Neural progenitor cell (in vitro differentiated cells): ENCODE measurements around the gene PRDM15. TPM values are rescaled to one million over a fixed set of nuclear protein-coding genes. Genes with fewer than 3 reads are reported as not detected.
A peak's percentile ranks its signal among the peaks of the same experiment; 100 is the strongest.

Experiments
- DNase-seq: peaks from one replicate; pipeline ENCODE4 v3.0.0-alpha.2; 2016; ENCODE audit warnings: low spot score
- H2AFZ ChIP-seq: fragments of 200-600 bp; sonication (generic); replicated peaks from 2 replicates; pipeline ENCODE4 v1.6.1; 2016; ENCODE audit warnings: antibody characterized with exemption
- H3F3A ChIP-seq: fragments of 200-600 bp; sonication (generic); 2 replicates; pipeline ENCODE4 v1.6.1; 2016; ENCODE audit warnings: antibody characterized with exemption, low read depth
- H3K27ac ChIP-seq: fragments of 200-600 bp; sonication (generic); 2 replicates; pipeline ENCODE4 v1.5.1; 2016; ENCODE audit warnings: mild to moderate bottlenecking
- H3K27me3 ChIP-seq: fragments of 200-600 bp; sonication (generic); 2 replicates; pipeline ENCODE4 v1.6.1; 2016; ENCODE audit warnings: mild to moderate bottlenecking, moderate library complexity
- H3K36me3 ChIP-seq: fragments of 200-600 bp; sonication (generic); 2 replicates; pipeline ENCODE4 v1.5.1; 2016
- H3K4me1 ChIP-seq: fragments of 200-600 bp; sonication (generic); 2 replicates; pipeline ENCODE4 v1.6.1; 2016; ENCODE audit warnings: mixed run types
- H3K4me2 ChIP-seq: fragments of 200-600 bp; sonication (generic); 2 replicates; pipeline ENCODE4 v1.6.1; 2016
- H3K4me3 ChIP-seq: fragments of 200-600 bp; sonication (generic); 2 replicates; pipeline ENCODE4 v1.5.1; 2016
- H3K79me2 ChIP-seq: fragments of 200-600 bp; sonication (generic); 2 replicates; pipeline ENCODE4 v1.6.1; 2016; ENCODE audit warnings: low read depth
- H3K9ac ChIP-seq: fragments of 200-600 bp; sonication (generic); 2 replicates; pipeline ENCODE4 v1.6.1; 2016
- H3K9me3 ChIP-seq: fragments of 200-600 bp; sonication (generic); 2 replicates; pipeline ENCODE4 v1.5.1; 2016; ENCODE audit warnings: low read depth
- H4K20me1 ChIP-seq: fragments of 200-600 bp; sonication (generic); 2 replicates; pipeline ENCODE4 v1.6.1; 2016; ENCODE audit warnings: low read depth
- H3K27ac Mint-ChIP-seq: 3 replicates; pipeline ENCODE4 v1.8.0; 2021; ENCODE audit warnings: mixed read lengths
- H3K27me3 Mint-ChIP-seq: 2 replicates; pipeline ENCODE4 v1.8.0; 2022; ENCODE audit warnings: low read depth, mild to moderate bottlenecking, inconsistent platforms, moderate library complexity, mixed read lengths; ENCODE audit not compliant: insufficient read depth
- H3K36me3 Mint-ChIP-seq: 3 replicates; pipeline ENCODE4 v1.8.0; 2021; ENCODE audit warnings: mixed read lengths
- H3K4me1 Mint-ChIP-seq: 3 replicates; pipeline ENCODE4 v1.8.0; 2021; ENCODE audit warnings: mixed read lengths
- H3K4me3 Mint-ChIP-seq: 3 replicates; pipeline ENCODE4 v1.8.0; 2021; ENCODE audit warnings: mild to moderate bottlenecking, moderate library complexity, mixed read lengths
- H3K9me3 Mint-ChIP-seq: 3 replicates; pipeline ENCODE4 v1.8.0; 2020; ENCODE audit warnings: mixed read lengths
- CTCF ChIP-seq: fragments of 200-600 bp; sonication (generic); IDR thresholded peaks from 2 replicates; pipeline ENCODE4 v1.5.1; 2017; ENCODE audit warnings: antibody characterized with exemption, mild to moderate bottlenecking
- EZH2 ChIP-seq: fragments of 200-600 bp; sonication (generic); IDR thresholded peaks from 2 replicates; pipeline ENCODE4 v1.6.1; 2017; ENCODE audit warnings: antibody characterized with exemption, mild to moderate bottlenecking, moderate library complexity
- EZH2phosphoT487 ChIP-seq: fragments of 200-600 bp; sonication (generic); IDR thresholded peaks from 2 replicates; pipeline ENCODE4 v1.6.1; 2017; ENCODE audit warnings: antibody characterized with exemption
- total RNA-seq: library from RNA; depleted of rRNA; stranded (reverse); fragments of >200 nt; gene quantifications from 2 replicates; pipeline ENCODE4 v1.2.3, GENCODE V29; 2015; ENCODE audit warnings: low replicate concordance

PRDM15 gene
- total RNA-seq, 1 donor from 2014 or later, result 9.0 TPM

- Histone ChIP-seq H3K9me3 (no peaks in the 10 kb centered on the region), H2AFZ (no peak overlapping the region), H3K9ac (no peak overlapping the region), H3K4me3 (peak overlapping the region; percentile 49), H3K27me3 (peaks cover 100% of the 10 kb centered on the region), H3F3A (peaks cover 33% of the 10 kb centered on the region), H3K36me3 (no peaks in the 10 kb centered on the region), H3K27ac (no peak overlapping the region), H4K20me1 (peaks cover 40% of the 10 kb centered on the region), H3K4me2 (peak overlapping the region; percentile 76), H3K4me1 (peaks cover 51% of the 10 kb centered on the region), H3K79me2 (no peaks in the 10 kb centered on the region)
- peak overlapping the region; percentile 70 for H3K4me3 Mint-ChIP-seq
- DNase-seq, result peak; percentile 70
- H3K27ac Mint-ChIP-seq, result no peak overlapping the region
- TF ChIP-seq CTCF, result no peak
- peak; percentile 95 for TF ChIP-seq EZH2phosphoT487
- TF ChIP-seq EZH2, result peak; percentile 97
- H3K27me3 Mint-ChIP-seq, result peaks cover 78% of the 10 kb centered on the region
- peaks cover 2% of the 10 kb centered on the region for H3K9me3 Mint-ChIP-seq
- H3K36me3 Mint-ChIP-seq, result peaks cover 2% of the 10 kb centered on the region
- H3K4me1 Mint-ChIP-seq, result peaks cover 50% of the 10 kb centered on the region
Measured at GRCh38 chr21:41765973-41766882, 112.9 kb downstream of the PRDM15 start.

GRCh38 chr21:41765420-41765821 lies 113.7 kb downstream of the PRDM15 start:
- Histone ChIP-seq H3K9me3 (no peaks in the 10 kb centered on the region), H3K9ac (no peak overlapping the region), H2AFZ (no peak overlapping the region), H3K27me3 (peaks cover 100% of the 10 kb centered on the region), H3K4me3 (no peak overlapping the region), H3K79me2 (no peaks in the 10 kb centered on the region), H3F3A (peaks cover 41% of the 10 kb centered on the region), H3K36me3 (no peaks in the 10 kb centered on the region), H3K27ac (no peak overlapping the region), H4K20me1 (peaks cover 40% of the 10 kb centered on the region), H3K4me2 (peak overlapping the region; percentile 76), H3K4me1 (peaks cover 56% of the 10 kb centered on the region)
- no peak overlapping the region for H3K27ac Mint-ChIP-seq
- peaks cover 2% of the 10 kb centered on the region for H3K9me3 Mint-ChIP-seq
- TF ChIP-seq EZH2, result no peak
- H3K4me1 Mint-ChIP-seq, result peaks cover 53% of the 10 kb centered on the region
- H3K27me3 Mint-ChIP-seq, result peaks cover 83% of the 10 kb centered on the region
- DNase-seq, result no peak
- H3K4me3 Mint-ChIP-seq, result peak overlapping the region; percentile 70
- peaks cover 2% of the 10 kb centered on the region for H3K36me3 Mint-ChIP-seq

- peaks cover 58% of the 10 kb centered on the region for H3K4me1 Mint-ChIP-seq
- no peak for DNase-seq
- TF ChIP-seq CTCF (no peak), EZH2phosphoT487 (no peak), EZH2 (no peak)
- no peak overlapping the region for H3K4me3 ChIP-seq
- H3K36me3 Mint-ChIP-seq, result peaks cover 2% of the 10 kb centered on the region
- peaks cover 2% of the 10 kb centered on the region for H3K9me3 Mint-ChIP-seq
- H3K27ac ChIP-seq, result no peak overlapping the region
- H3F3A ChIP-seq, result peaks cover 44% of the 10 kb centered on the region
- no peaks in the 10 kb centered on the region for H3K36me3 ChIP-seq
- peaks cover 80% of the 10 kb centered on the region for H3K27me3 Mint-ChIP-seq
- peaks cover 57% of the 10 kb centered on the region for H3K4me1 ChIP-seq
- no peak overlapping the region for H3K4me3 Mint-ChIP-seq
- H3K4me2 ChIP-seq, result peak overlapping the region; percentile 76
- no peak overlapping the region for H2AFZ ChIP-seq
- H3K9me3 ChIP-seq, result no peaks in the 10 kb centered on the region
- H3K27me3 ChIP-seq, result peaks cover 100% of the 10 kb centered on the region
- H4K20me1 ChIP-seq, result peaks cover 40% of the 10 kb centered on the region
- no peaks in the 10 kb centered on the region for H3K79me2 ChIP-seq
- H3K9ac ChIP-seq, result no peak overlapping the region
- H3K27ac Mint-ChIP-seq, result no peak overlapping the region
Measured at GRCh38 chr21:41764558-41765419, 114.4 kb downstream of the PRDM15 start.
